GM23338 (cell line): ENCODE measurements around the gene MAPK8. TPM values are rescaled to one million over a fixed set of nuclear protein-coding genes. Genes with fewer than 3 reads are reported as not detected.

ENCODE experiments used
- ATAC-seq: fragments of 200-7000 bp; cut with Tn5 transposase; 3 replicates; pipeline ENCODE4 v1.9.1; 2020
- DNase-seq: peaks from one replicate; pipeline ENCODE4 v3.0.0-alpha.2; 2015; ENCODE audit warnings: low spot score
- H2AFZ ChIP-seq: fragments of 200-600 bp; sonication (generic); 2 replicates; pipeline ENCODE4 v1.8.0; 2016; ENCODE audit warnings: antibody characterized with exemption, mild to moderate bottlenecking, moderate library complexity
- H3F3A ChIP-seq: fragments of 200-600 bp; sonication (generic); replicated peaks from 2 replicates; pipeline ENCODE4 v1.8.0; 2017; ENCODE audit warnings: antibody characterized with exemption, mixed run types, low read depth
- H3K27ac ChIP-seq: fragments of 200-600 bp; sonication (generic); 2 replicates; pipeline ENCODE4 v1.6.1; 2016; ENCODE audit warnings: low read depth
- H3K27me3 ChIP-seq: fragments of 200-600 bp; sonication (generic); 2 replicates; pipeline ENCODE4 v1.8.0; 2016; ENCODE audit warnings: mild to moderate bottlenecking, mixed run types, moderate library complexity; ENCODE audit not compliant: insufficient read depth
- H3K36me3 ChIP-seq: fragments of 200-600 bp; sonication (generic); 2 replicates; pipeline ENCODE4 v1.8.0; 2016; ENCODE audit warnings: mild to moderate bottlenecking; ENCODE audit not compliant: insufficient read depth
- H3K4me1 ChIP-seq: fragments of 200-600 bp; sonication (generic); 2 replicates; pipeline ENCODE4 v1.8.0; 2016; ENCODE audit warnings: mild to moderate bottlenecking, moderate library complexity; ENCODE audit not compliant: insufficient read depth
- H3K4me2 ChIP-seq: fragments of 200-600 bp; sonication (generic); 2 replicates; pipeline ENCODE4 v1.7.1; 2017; ENCODE audit warnings: mixed run types
- H3K4me3 ChIP-seq: fragments of 200-600 bp; sonication (generic); 2 replicates; pipeline ENCODE4 v1.6.1; 2016; ENCODE audit warnings: mixed run types
- H3K79me2 ChIP-seq: fragments of 200-600 bp; sonication (generic); replicated peaks from 2 replicates; pipeline ENCODE4 v1.8.0; 2017; ENCODE audit warnings: mild to moderate bottlenecking; ENCODE audit not compliant: insufficient read depth
- H3K9me2 ChIP-seq: fragments of 200-600 bp; sonication (generic); 2 replicates; pipeline ENCODE4 v1.8.0; 2017; ENCODE audit not compliant: insufficient read depth
- H4K20me1 ChIP-seq: fragments of 200-600 bp; sonication (generic); replicated peaks from 2 replicates; pipeline ENCODE4 v1.8.0; 2017; ENCODE audit warnings: mild to moderate bottlenecking; ENCODE audit not compliant: insufficient read depth
- H3K27ac Mint-ChIP-seq: 2 replicates; pipeline ENCODE4 v1.8.0; 2020; ENCODE audit warnings: inconsistent platforms, mild to moderate bottlenecking, moderate library complexity, mixed read lengths
- H3K27me3 Mint-ChIP-seq: 3 replicates; pipeline ENCODE4 v1.8.0; 2022; ENCODE audit warnings: low read depth, mild to moderate bottlenecking, moderate library complexity, mixed read lengths, inconsistent platforms; ENCODE audit not compliant: insufficient read depth, poor library complexity
- H3K36me3 Mint-ChIP-seq: 3 replicates; pipeline ENCODE4 v1.8.0; 2021; ENCODE audit warnings: low read depth, mild to moderate bottlenecking, inconsistent platforms, moderate library complexity, mixed read lengths
- H3K4me1 Mint-ChIP-seq: 3 replicates; pipeline ENCODE4 v1.8.0; 2020; ENCODE audit warnings: mild to moderate bottlenecking, inconsistent platforms, mixed read lengths
- H3K4me3 Mint-ChIP-seq: 3 replicates; pipeline ENCODE4 v1.8.0; 2021; ENCODE audit warnings: moderate library complexity, mild to moderate bottlenecking, inconsistent platforms, mixed read lengths
- H3K9me3 Mint-ChIP-seq: 3 replicates; pipeline ENCODE4 v1.8.0; 2020; ENCODE audit warnings: moderate library complexity, mild to moderate bottlenecking, inconsistent platforms, mixed read lengths
- CREB1 ChIP-seq: fragments of 250-450 bp; sonication (Bioruptor Pico); IDR thresholded peaks from 2 replicates; pipeline ENCODE4 v1.5.0; 2020; ENCODE audit warnings: low read depth, mild to moderate bottlenecking, moderate library complexity
- EZH2 ChIP-seq: fragments of 200-600 bp; sonication (generic); IDR thresholded peaks from one replicate; pipeline ENCODE4 v1.8.0; 2017; ENCODE audit warnings: antibody characterized with exemption, mild to moderate bottlenecking, low read depth; ENCODE audit not compliant: unreplicated experiment
- EZH2phosphoT487 ChIP-seq: fragments of 200-600 bp; sonication (generic); IDR thresholded peaks from one replicate; pipeline ENCODE4 v1.8.1; 2018; ENCODE audit warnings: antibody characterized with exemption; ENCODE audit not compliant: unreplicated experiment
- NANOG ChIP-seq: IDR thresholded peaks from 2 replicates; pipeline ENCODE4 v1.6.1; 2016; ENCODE audit warnings: antibody characterized with exemption, borderline replicate concordance
- STAT1 ChIP-seq: IDR thresholded peaks from one replicate; pipeline ENCODE4 v1.6.1; 2016; ENCODE audit warnings: antibody characterized with exemption; ENCODE audit not compliant: unreplicated experiment
- ZNF114 ChIP-seq: fragments of 250-450 bp; sonication (Bioruptor Pico); IDR thresholded peaks from 2 replicates; pipeline ENCODE4 v1.5.0; 2020; ENCODE audit warnings: mild to moderate bottlenecking, moderate library complexity
- ZNF331 ChIP-seq: fragments of 250-450 bp; sonication (Bioruptor Pico); IDR thresholded peaks from 2 replicates; pipeline ENCODE4 v1.5.0; 2020; ENCODE audit warnings: low read depth, mild to moderate bottlenecking, moderate library complexity
- polyA plus RNA-seq: library from polyadenylated mRNA; unstranded; fragments of >200 nt; fragmentation: Nextera tagmentation; extraction: Ambion mirVana; gene quantifications from 2 replicates; pipeline ENCODE4 v1.2.1, GENCODE V29; 2016
- total RNA-seq: library from RNA; depleted of rRNA; stranded (reverse); fragments of >200 nt; shearing (Covaris generic); gene quantifications from 2 replicates; pipeline ENCODE4 v1.2.3, GENCODE V29; 2014
- TF ChIP-seq, protein P1 (sequence below), 2 experiments: fragments of 200-600 bp in 1 of 2; sonication (generic) in 1 of 2; conservative IDR thresholded peaks; 2 replicates each; pipeline versions ENCODE4 v1.5.1 to v1.6.1; 2016 to 2017; ENCODE audit warnings: antibody characterized with exemption in 2 of 2, low read depth in 2 of 2, mild to moderate bottlenecking in 2 of 2, moderate library complexity in 1 of 2
- TF ChIP-seq, protein P2 (sequence below): fragments of 250-450 bp; sonication (Bioruptor Pico); IDR thresholded peaks from 2 replicates; pipeline ENCODE4 v1.5.0; 2020; ENCODE audit warnings: mild to moderate bottlenecking, moderate library complexity
- TF ChIP-seq, protein P3 (sequence below): IDR thresholded peaks from 2 replicates; pipeline ENCODE4 v1.6.1; 2016; ENCODE audit warnings: antibody characterized with exemption

MAPK8 gene
- total and polyA plus RNA-seq, 2 experiments from 2014 or later, result 52.4 to 73.6 TPM

DNA sequence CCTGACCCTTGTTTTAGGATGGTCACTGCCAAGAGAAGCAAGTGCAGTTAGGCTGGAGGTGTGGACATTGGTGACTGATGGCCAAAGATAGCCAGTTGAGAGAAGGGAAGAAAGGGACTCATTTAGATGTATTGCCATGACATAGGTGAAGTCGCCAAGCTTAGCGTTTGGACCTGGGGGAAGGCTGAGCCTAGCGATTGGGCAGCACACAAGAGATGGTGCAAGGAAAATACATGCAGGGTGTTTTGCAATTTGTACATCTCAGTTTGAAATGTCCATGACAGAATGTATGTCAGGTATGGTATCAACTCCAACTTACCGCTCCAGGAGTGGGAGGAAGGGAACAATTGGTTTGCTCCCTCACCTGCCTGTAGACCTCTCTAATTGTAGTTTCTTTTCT, 134.3 kb downstream of the MAPK8 start:
- DNase-seq (no peak), ATAC-seq (no peak)
- H3K4me1 ChIP-seq, result no peaks in the 10 kb centered on the region
- H4K20me1 ChIP-seq, result no peaks in the 10 kb centered on the region; the same call in 1 of the 2 replicates
- H3K27me3 ChIP-seq, result no peaks in the 10 kb centered on the region
- Mint-ChIP-seq H3K36me3 (no peaks in the 10 kb centered on the region), H3K9me3 (no peaks in the 10 kb centered on the region), H3K27ac (no peak overlapping the region), H3K27me3 (peaks cover 2% of the 10 kb centered on the region), H3K4me3 (no peak overlapping the region), H3K4me1 (peaks cover 22% of the 10 kb centered on the region)
- no peak overlapping the region for H3K4me2 ChIP-seq
- no peaks in the 10 kb centered on the region for H3K36me3 ChIP-seq
- no peak overlapping the region for H2AFZ ChIP-seq
- no peaks in the 10 kb centered on the region for H3K79me2 ChIP-seq
- no peak overlapping the region for H3K4me3 ChIP-seq
- no peak overlapping the region for H3K27ac ChIP-seq
- H3K9me2 ChIP-seq, result 0 out of 2 replicates have a peak, but pooled peaks cover 5% of the 10 kb centered on the region
- no peak for TF ChIP-seq NANOG
- TF ChIP-seq ZNF331 (CRISPR knock-in tag), result no peak
- no peak for TF ChIP-seq ZNF114 (CRISPR knock-in tag)
- TF ChIP-seq, protein P1, sequence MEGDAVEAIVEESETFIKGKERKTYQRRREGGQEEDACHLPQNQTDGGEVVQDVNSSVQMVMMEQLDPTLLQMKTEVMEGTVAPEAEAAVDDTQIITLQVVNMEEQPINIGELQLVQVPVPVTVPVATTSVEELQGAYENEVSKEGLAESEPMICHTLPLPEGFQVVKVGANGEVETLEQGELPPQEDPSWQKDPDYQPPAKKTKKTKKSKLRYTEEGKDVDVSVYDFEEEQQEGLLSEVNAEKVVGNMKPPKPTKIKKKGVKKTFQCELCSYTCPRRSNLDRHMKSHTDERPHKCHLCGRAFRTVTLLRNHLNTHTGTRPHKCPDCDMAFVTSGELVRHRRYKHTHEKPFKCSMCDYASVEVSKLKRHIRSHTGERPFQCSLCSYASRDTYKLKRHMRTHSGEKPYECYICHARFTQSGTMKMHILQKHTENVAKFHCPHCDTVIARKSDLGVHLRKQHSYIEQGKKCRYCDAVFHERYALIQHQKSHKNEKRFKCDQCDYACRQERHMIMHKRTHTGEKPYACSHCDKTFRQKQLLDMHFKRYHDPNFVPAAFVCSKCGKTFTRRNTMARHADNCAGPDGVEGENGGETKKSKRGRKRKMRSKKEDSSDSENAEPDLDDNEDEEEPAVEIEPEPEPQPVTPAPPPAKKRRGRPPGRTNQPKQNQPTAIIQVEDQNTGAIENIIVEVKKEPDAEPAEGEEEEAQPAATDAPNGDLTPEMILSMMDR (conservative IDR thresholded peaks at IDR 0.05; ENCODE audit: low read depth in 2 of 2), result no peak
- no peak for TF ChIP-seq STAT1
- no peak for TF ChIP-seq CREB1 (CRISPR knock-in tag)
- TF ChIP-seq, protein P2, sequence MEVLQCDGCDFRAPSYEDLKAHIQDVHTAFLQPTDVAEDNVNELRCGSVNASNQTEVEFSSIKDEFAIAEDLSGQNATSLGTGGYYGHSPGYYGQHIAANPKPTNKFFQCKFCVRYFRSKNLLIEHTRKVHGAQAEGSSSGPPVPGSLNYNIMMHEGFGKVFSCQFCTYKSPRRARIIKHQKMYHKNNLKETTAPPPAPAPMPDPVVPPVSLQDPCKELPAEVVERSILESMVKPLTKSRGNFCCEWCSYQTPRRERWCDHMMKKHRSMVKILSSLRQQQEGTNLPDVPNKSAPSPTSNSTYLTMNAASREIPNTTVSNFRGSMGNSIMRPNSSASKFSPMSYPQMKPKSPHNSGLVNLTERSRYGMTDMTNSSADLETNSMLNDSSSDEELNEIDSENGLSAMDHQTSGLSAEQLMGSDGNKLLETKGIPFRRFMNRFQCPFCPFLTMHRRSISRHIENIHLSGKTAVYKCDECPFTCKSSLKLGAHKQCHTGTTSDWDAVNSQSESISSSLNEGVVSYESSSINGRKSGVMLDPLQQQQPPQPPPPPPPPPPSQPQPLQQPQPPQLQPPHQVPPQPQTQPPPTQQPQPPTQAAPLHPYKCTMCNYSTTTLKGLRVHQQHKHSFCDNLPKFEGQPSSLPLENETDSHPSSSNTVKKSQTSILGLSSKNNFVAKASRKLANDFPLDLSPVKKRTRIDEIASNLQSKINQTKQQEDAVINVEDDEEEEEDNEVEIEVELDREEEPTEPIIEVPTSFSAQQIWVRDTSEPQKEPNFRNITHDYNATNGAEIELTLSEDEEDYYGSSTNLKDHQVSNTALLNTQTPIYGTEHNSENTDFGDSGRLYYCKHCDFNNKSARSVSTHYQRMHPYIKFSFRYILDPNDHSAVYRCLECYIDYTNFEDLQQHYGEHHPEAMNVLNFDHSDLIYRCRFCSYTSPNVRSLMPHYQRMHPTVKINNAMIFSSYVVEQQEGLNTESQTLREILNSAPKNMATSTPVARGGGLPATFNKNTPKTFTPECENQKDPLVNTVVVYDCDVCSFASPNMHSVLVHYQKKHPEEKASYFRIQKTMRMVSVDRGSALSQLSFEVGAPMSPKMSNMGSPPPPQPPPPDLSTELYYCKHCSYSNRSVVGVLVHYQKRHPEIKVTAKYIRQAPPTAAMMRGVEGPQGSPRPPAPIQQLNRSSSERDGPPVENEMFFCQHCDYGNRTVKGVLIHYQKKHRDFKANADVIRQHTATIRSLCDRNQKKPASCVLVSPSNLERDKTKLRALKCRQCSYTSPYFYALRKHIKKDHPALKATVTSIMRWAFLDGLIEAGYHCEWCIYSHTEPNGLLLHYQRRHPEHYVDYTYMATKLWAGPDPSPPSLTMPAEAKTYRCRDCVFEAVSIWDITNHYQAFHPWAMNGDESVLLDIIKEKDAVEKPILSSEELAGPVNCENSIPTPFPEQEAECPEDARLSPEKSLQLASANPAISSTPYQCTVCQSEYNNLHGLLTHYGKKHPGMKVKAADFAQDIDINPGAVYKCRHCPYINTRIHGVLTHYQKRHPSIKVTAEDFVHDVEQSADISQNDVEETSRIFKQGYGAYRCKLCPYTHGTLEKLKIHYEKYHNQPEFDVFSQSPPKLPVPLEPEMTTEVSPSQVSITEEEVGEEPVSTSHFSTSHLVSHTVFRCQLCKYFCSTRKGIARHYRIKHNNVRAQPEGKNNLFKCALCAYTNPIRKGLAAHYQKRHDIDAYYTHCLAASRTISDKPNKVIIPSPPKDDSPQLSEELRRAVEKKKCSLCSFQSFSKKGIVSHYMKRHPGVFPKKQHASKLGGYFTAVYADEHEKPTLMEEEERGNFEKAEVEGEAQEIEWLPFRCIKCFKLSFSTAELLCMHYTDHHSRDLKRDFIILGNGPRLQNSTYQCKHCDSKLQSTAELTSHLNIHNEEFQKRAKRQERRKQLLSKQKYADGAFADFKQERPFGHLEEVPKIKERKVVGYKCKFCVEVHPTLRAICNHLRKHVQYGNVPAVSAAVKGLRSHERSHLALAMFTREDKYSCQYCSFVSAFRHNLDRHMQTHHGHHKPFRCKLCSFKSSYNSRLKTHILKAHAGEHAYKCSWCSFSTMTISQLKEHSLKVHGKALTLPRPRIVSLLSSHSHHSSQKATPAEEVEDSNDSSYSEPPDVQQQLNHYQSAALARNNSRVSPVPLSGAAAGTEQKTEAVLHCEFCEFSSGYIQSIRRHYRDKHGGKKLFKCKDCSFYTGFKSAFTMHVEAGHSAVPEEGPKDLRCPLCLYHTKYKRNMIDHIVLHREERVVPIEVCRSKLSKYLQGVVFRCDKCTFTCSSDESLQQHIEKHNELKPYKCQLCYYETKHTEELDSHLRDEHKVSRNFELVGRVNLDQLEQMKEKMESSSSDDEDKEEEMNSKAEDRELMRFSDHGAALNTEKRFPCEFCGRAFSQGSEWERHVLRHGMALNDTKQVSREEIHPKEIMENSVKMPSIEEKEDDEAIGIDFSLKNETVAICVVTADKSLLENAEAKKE (CRISPR knock-in tag), result no peak
- no peak for TF ChIP-seq EZH2phosphoT487
- TF ChIP-seq, protein P3, sequence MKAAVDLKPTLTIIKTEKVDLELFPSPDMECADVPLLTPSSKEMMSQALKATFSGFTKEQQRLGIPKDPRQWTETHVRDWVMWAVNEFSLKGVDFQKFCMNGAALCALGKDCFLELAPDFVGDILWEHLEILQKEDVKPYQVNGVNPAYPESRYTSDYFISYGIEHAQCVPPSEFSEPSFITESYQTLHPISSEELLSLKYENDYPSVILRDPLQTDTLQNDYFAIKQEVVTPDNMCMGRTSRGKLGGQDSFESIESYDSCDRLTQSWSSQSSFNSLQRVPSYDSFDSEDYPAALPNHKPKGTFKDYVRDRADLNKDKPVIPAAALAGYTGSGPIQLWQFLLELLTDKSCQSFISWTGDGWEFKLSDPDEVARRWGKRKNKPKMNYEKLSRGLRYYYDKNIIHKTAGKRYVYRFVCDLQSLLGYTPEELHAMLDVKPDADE, result no peak
- TF ChIP-seq EZH2, result no peak
- no peaks in the 10 kb centered on the region for H3F3A ChIP-seq
